ENCODE measurements around the gene OR51E1.

DNA sequence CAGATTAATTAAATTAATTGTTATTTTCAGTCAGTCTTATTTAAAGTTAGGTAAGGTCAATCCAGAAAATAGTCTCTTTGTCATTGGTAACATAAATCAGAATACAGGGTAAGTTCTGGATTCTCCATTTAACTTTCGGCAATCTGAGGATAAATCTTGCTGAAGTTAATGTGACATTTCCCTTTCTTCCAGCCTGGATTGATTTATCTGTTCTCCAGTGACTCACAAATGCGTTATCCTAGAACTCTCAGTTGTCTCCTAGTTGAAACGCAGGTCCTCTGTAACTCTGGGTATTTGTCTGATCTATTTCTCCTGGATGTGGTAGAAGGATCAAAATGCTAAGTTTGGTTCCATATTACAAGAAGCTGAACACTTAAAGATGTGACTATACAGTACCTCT, 21.0 kb downstream of the OR51E1 start:
- TF ChIP-seq CTCF (IDR thresholded peaks at IDR 0.05; ENCODE audit: borderline replicate concordance, extremely low read depth, low read length, poor library complexity, severe bottlenecking) = no peak
- TF ChIP-seq EZH2 (IDR thresholded peaks at IDR 0.05; ENCODE audit: borderline replicate concordance, low read depth, low read length, severe bottlenecking) = no peak

Measured in DND-41 (cell line).